Esophagus (tissue), 2 donors: ENCODE results near the gene TACSTD2. TPM values are rescaled to one million over a fixed set of nuclear protein-coding genes. Genes with fewer than 3 reads are reported as not detected.
"Not testable (repeated sequence)": the region's sequence is repeated elsewhere in the genome, so short reads cannot be mapped to it uniquely, and the experiment has no call there.

Experiments used
- H3K27ac ChIP-seq, 2 donors: one replicate each; pipeline ENCODE4 v1.5.1; 2013; ENCODE audit warnings: low read depth in 2 of 2, mild to moderate bottlenecking in 2 of 2, inconsistent platforms in 1 of 2, low read length in 1 of 2, moderate library complexity in 1 of 2
- H3K27me3 ChIP-seq, 2 donors: one replicate each; pipeline ENCODE4 v1.6.1; 2013; ENCODE audit warnings: low read length in 2 of 2, control low read depth in 1 of 2, mild to moderate bottlenecking in 1 of 2; ENCODE audit not compliant: insufficient read depth in 2 of 2, control insufficient read depth in 1 of 2
- H3K36me3 ChIP-seq, 2 donors: one replicate each; pipeline ENCODE4 v1.6.1; 2013; ENCODE audit warnings: low read length in 1 of 2; ENCODE audit not compliant: control insufficient read depth in 2 of 2, insufficient read depth in 2 of 2
- H3K4me1 ChIP-seq, 2 donors: one replicate each; pipeline ENCODE4 v1.6.1; 2013; ENCODE audit warnings: low read length in 1 of 2; ENCODE audit not compliant: control insufficient read depth in 2 of 2, insufficient read depth in 2 of 2
- H3K4me3 ChIP-seq, 2 donors: one replicate each; pipeline ENCODE4 v1.5.1; 2013; ENCODE audit warnings: low read length in 2 of 2, mild to moderate bottlenecking in 2 of 2, low read depth in 1 of 2, moderate library complexity in 1 of 2
- H3K9me3 ChIP-seq, 2 donors: one replicate each; pipeline ENCODE4 v1.6.1; 2013; ENCODE audit warnings: mild to moderate bottlenecking in 2 of 2, low read depth in 1 of 2, low read length in 1 of 2, moderate library complexity in 1 of 2; ENCODE audit not compliant: control insufficient read depth in 2 of 2, insufficient read depth in 1 of 2
- WGBS, 2 donors: extraction: QIAGEN DNeasy Blood & Tissue Kit; methylation state at CpG; one replicate each; pipeline ENCODE4 v1.1.7; 2013; 5-methylcytosine and 5-hydroxymethylcytosine counted together
- polyA plus RNA-seq, 2 donors: library from polyadenylated mRNA; stranded (reverse); fragments of 200-250 nt; gene quantifications; one replicate each; pipeline ENCODE4 v1.2.3, GENCODE V29; 2013
- donor health status: healthy with polysubstance abuse.
- donor health status: Bipolar disorder and iron deficiency.

The TACSTD2 gene
- polyA plus RNA-seq, 2 donors, result 946 to 1,164 TPM

- Histone ChIP-seq H3K27ac (peak overlapping the region; percentile 88 to 95), H3K4me3 (no peak overlapping the region), H3K36me3 (no peaks in the 10 kb centered on the region), H3K27me3 (no peaks in the 10 kb centered on the region), H3K4me1 (peaks cover 0 to 6% of the 10 kb centered on the region in 2 donors), H3K9me3 (peaks cover 0 to 4% of the 10 kb centered on the region in 2 donors)
These were observed 5.4 kb downstream of the TACSTD2 start for GRCh38 chr1:58571616-58572015.

- Histone ChIP-seq H3K27ac (peak overlapping the region; percentile 52 to 62), H3K36me3 (no peaks in the 10 kb centered on the region), H3K4me1 (peaks cover 0 to 3% of the 10 kb centered on the region in 2 donors), H3K4me3 (no peak overlapping the region), H3K27me3 (no peaks in the 10 kb centered on the region), H3K9me3 (no peaks in the 10 kb centered on the region)
- 80 to 82% methylated on average over 2 of the region's 2 CpGs for WGBS, 2 donors
These were observed 6.2 kb downstream of the TACSTD2 start for GRCh38 chr1:58570817-58571216.

- no peak overlapping the region for H3K4me3 ChIP-seq
- H3K9me3 ChIP-seq, result no peaks in the 10 kb centered on the region
- peak overlapping the region; percentile 74 to 89 for H3K27ac ChIP-seq
- no peaks in the 10 kb centered on the region for H3K36me3 ChIP-seq
- H3K4me1 ChIP-seq, result peaks cover 0 to 3% of the 10 kb centered on the region in 2 donors
- H3K27me3 ChIP-seq, result no peaks in the 10 kb centered on the region
These were observed 7.0 kb downstream of the TACSTD2 start for GRCh38 chr1:58570094-58570493.

- no peak overlapping the region for H3K4me3 ChIP-seq
- peaks cover 0 to 3% of the 10 kb centered on the region in 2 donors for H3K4me1 ChIP-seq
- 47 to 60% methylated on average over 5 of the region's 5 CpGs for WGBS, 2 donors
- no peaks in the 10 kb centered on the region for H3K27me3 ChIP-seq
- H3K9me3 ChIP-seq, result no peaks in the 10 kb centered on the region
- peak overlapping the region; percentile 71 to 89 for H3K27ac ChIP-seq
- no peaks in the 10 kb centered on the region for H3K36me3 ChIP-seq
These were observed 8.1 kb downstream of the TACSTD2 start for GRCh38 chr1:58568911-58569310.

- H3K36me3 ChIP-seq, result no peaks in the 10 kb centered on the region
- H3K4me1 ChIP-seq, result peaks cover 0 to 3% of the 10 kb centered on the region in 2 donors
- H3K9me3 ChIP-seq, result no peaks in the 10 kb centered on the region
- WGBS, 2 donors, result 59 to 64% methylated on average over 4 of the region's 4 CpGs
- H3K27me3 ChIP-seq, result no peaks in the 10 kb centered on the region
- H3K27ac ChIP-seq, result peak overlapping the region; percentile 87 to 89
- H3K4me3 ChIP-seq, result no peak overlapping the region
These were observed 8.7 kb downstream of the TACSTD2 start for GRCh38 chr1:58568271-58568860.

- no peaks in the 10 kb centered on the region for H3K9me3 ChIP-seq
- 72 to 90% methylated on average over 3 of the region's 3 CpGs for WGBS, 2 donors
- H3K27me3 ChIP-seq, result no peaks in the 10 kb centered on the region
- H3K4me1 ChIP-seq, result peaks cover 0 to 3% of the 10 kb centered on the region in 2 donors
- H3K36me3 ChIP-seq, result no peaks in the 10 kb centered on the region
- H3K27ac ChIP-seq, result no peak overlapping the region
- H3K4me3 ChIP-seq, result no peak overlapping the region
These were observed 10.7 kb downstream of the TACSTD2 start for GRCh38 chr1:58566339-58566738.

GRCh38 chr1:58563715-58564114 lies 13.3 kb downstream of the TACSTD2 start:
- 88 to 97% methylated on average over 1 of the region's 1 CpG for WGBS, 2 donors
- not testable (repeated sequence) for H3K4me1 ChIP-seq, H3K9me3 ChIP-seq, H3K27ac ChIP-seq, H3K36me3 ChIP-seq, H3K4me3 ChIP-seq, H3K27me3 ChIP-seq

- Histone ChIP-seq H3K9me3 (no peaks in the 10 kb centered on the region), H3K36me3 (no peaks in the 10 kb centered on the region), H3K4me3 (no peak overlapping the region), H3K4me1 (no peaks in the 10 kb centered on the region), H3K27ac (no peak overlapping the region), H3K27me3 (no peaks in the 10 kb centered on the region)
- WGBS, 2 donors, result 73 to 76% methylated on average over 6 of the region's 6 CpGs
These were observed 15.4 kb downstream of the TACSTD2 start for GRCh38 chr1:58561633-58562032.

- H3K9me3 ChIP-seq, result no peaks in the 10 kb centered on the region
- H3K27me3 ChIP-seq, result no peaks in the 10 kb centered on the region
- no peak overlapping the region for H3K4me3 ChIP-seq
- no peaks in the 10 kb centered on the region for H3K36me3 ChIP-seq
- 80 to 93% methylated on average over 1 of the region's 1 CpG for WGBS, 2 donors
- no peak overlapping the region for H3K27ac ChIP-seq
- no peaks in the 10 kb centered on the region for H3K4me1 ChIP-seq
These were observed 21.7 kb downstream of the TACSTD2 start for GRCh38 chr1:58555393-58555792.
